Activated naive CD4-positive, alpha-beta T cell treated with Interleukin-2 at 50 U/mL for 16 hours (primary cell): ENCODE results near the gene SEZ6L2.
"Not testable (repeated sequence)": the region's sequence is repeated elsewhere in the genome, so short reads cannot be mapped to it uniquely, and the experiment has no call there.

ENCODE experiments used
- DNase-seq: peaks from one replicate; pipeline ENCODE4 v3.0.0-alpha.2; 2020

The SEZ6L2 gene

GRCh38 chr16:29881050-29881449, 18.3 kb downstream of the SEZ6L2 start:
- DNase-seq = no peak

DNA sequence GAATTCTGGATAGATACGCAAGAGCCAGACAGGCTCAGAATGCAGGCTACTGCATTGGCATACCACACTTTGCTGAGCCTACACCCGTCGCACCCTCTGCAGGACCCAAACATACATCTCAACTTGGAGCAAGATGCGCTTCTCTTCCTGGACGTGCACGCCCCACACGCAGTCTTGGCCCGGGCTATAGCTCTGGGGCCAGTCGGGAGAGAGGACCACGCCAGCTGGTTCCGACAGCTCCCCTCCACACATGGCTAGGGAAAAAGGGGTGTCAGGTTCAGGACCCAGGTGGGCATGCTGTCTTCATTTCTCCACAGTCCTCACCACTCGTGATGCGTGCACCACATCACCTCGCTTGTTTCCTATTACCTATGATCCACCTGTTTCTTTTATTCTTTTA, 21.2 kb downstream of the SEZ6L2 start:
- no peak for DNase-seq

GRCh38 chr16:29877266-29877961, 21.9 kb downstream of the SEZ6L2 start:
- peak; percentile 59 for DNase-seq

- peak; percentile 58 for DNase-seq
Observed at GRCh38 chr16:29876594-29877249, 22.6 kb downstream of the SEZ6L2 start.

- DNase-seq = no peak
Observed at GRCh38 chr16:29876217-29876593, 23.1 kb downstream of the SEZ6L2 start.

GRCh38 chr16:29875206-29875605, 24.1 kb downstream of the SEZ6L2 start:
- DNase-seq = no peak

DNA sequence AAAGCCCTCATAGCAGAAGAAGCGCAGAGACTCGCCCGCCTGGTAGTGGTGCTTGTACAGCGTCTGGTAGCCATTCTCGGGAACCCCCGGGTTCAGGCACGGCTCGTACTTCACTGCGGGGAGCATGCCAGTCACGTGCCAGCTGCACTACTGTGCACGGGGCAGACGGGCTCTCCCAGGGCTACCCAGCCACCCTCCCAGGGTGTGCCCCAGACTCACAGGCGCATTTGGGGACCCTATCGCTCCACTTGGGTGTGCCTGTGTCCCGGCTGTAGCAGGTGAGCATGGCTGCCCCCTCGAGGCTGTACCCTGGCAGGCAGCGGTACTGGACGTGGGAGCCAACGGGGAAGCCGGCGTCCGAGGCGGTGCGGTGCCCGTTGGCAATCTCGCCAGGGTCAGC, 26.0 kb downstream of the SEZ6L2 start:
- DNase-seq = no peak

GRCh38 chr16:29871822-29872546, 27.4 kb downstream of the SEZ6L2 start:
- no peak for DNase-seq

DNA sequence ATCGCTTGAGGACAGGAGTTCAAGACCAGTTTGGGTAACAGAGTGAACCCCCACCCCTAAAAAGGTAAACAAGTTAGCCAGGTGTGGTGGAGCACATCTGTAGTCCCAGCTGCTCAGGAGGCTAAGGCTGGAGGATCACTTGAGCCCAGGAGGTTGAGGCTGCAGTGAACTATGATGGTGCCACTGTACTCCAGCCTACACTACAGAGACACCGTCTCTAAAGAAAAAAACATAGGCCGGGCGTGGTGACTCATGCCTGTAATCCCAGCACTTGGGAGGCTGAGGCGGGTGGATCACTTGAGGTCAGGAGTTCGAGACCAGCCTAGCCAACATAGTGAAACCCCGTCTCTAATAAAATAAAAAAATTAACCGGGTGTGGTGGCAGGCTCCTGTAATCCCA, 30.3 kb downstream of the SEZ6L2 start:
- DNase-seq = not testable (repeated sequence)

GRCh38 chr16:29868396-29869009, 30.8 kb downstream of the SEZ6L2 start:
- no peak for DNase-seq

DNA sequence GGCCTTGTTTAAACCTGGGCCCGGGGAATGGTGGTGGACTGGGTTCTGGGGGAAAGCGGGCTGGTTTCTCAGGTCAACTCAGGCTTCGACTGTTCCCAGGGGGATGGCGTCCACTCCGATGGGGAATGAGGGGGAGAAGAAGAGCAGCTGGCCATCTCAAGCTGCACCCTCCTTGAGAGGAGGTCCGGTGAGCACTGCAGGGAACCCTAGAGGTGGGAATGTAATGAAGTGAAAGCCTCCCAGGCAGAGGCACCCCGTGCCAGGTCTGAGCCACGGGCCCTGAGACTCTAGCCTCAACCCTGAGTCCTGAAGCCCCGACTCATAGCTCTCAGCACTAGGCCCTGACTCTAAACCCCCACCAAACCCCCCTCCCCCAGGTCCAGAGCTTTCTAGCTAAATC, 35.1 kb downstream of the SEZ6L2 start:
- no peak for DNase-seq

- DNase-seq = no peak
Observed at GRCh38 chr16:29863669-29863984, 35.7 kb downstream of the SEZ6L2 start.

- DNase-seq = peak; percentile 94
Observed at GRCh38 chr16:29862884-29863668, 36.3 kb downstream of the SEZ6L2 start, which contains the start of gene CDIPT. Gene CDIPT, minus strand, starts transcription at chr16:29863226. Its CDS starts 369 bp downstream, at chr16:29862857.

DNA sequence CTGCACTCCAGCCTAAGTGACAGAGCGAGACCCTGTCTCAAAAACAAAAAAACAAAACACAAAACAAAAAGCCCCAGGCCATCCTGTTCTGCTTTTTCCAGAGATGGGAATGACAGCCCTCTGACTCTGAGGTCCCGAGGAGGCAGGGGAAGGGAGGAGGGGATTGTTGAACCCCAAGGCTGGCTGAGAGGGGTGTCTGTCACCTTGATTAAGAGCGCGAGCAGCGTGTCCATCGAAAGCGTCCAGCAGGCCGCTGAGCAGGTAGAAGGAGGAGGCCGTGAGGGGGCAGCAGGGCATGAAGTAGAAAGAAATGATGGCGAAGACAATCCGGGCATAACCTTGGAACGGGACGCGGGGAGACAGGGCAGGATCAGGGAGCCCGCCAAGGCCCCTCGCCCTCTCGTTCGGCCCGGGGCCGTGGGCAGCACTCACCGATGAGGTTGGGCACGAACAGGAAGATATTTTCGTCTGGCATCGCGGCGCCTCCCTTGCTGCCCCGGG, 36.9 kb downstream of the SEZ6L2 start:
- DNase-seq = no peak

- no peak for DNase-seq
Observed at GRCh38 chr16:29860218-29860617, 39.1 kb downstream of the SEZ6L2 start.

GRCh38 chr16:29858974-29859373, 40.4 kb downstream of the SEZ6L2 start:
- no peak for DNase-seq

- no peak for DNase-seq
Observed at GRCh38 chr16:29858149-29858849, 41.1 kb downstream of the SEZ6L2 start.

DNA sequence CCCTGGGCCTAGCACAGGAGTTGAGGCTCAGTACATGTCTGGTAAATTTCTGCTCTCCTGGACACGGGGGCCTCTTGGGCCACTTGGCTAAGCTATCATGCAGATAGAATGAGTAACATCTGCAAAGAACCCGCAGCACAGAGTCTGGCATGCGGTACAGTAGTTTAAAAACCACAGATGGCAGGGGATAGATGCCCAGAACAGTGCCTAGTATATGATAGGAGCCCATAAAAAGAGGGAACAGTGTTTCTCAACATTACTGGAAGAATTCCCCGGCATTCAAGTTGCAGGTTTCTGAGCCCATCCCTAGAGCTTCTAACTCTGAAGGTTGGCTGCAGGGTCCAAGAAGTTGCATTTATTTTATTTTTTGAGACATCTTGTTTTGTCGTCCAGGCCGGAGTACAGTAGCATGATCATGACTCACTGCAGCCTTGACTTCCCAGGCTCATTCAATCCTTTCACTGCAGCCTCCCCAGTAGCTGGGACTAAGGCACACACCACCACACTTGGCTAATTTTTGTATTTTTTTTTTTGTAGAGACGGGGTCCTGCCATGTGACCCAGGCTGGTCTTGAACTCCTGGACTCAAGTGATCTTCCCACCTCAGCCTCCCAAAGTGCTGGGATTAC, 42.1 kb downstream of the SEZ6L2 start:
- DNase-seq = no peak

- DNase-seq = no peak
Observed at GRCh38 chr16:29854520-29855100, 44.7 kb downstream of the SEZ6L2 start.

GRCh38 chr16:29852654-29853053, 46.7 kb downstream of the SEZ6L2 start:
- DNase-seq = no peak

- no peak for DNase-seq
Observed at GRCh38 chr16:29850998-29851397, 48.4 kb downstream of the SEZ6L2 start.
